Cardiac muscle cell (in vitro differentiated cells and primary cell): Measurements from ENCODE around the gene SCRT2. TPM values are rescaled to one million over a fixed set of nuclear protein-coding genes. Genes with fewer than 3 reads are reported as not detected.

Experiments used
- DNase-seq, 2 donors: peaks; one replicate each; pipeline versions ENCODE4 v3.0.0 to v3.0.0-alpha.2; 2010 to 2017; ENCODE audit warnings: low read depth in 1 of 2, low spot score in 1 of 2
- H3K27ac ChIP-seq: fragments of 200-600 bp; sonication (generic); 2 replicates; pipeline ENCODE4 v1.5.1; 2016
- H3K27me3 ChIP-seq: fragments of 200-600 bp; sonication (generic); 2 replicates; pipeline ENCODE4 v1.6.0; 2016; ENCODE audit warnings: control low read depth
- H3K36me3 ChIP-seq: fragments of 200-600 bp; sonication (generic); 2 replicates; pipeline ENCODE4 v1.5.1; 2016; ENCODE audit warnings: control low read depth
- H3K4me1 ChIP-seq: fragments of 200-600 bp; sonication (generic); 2 replicates; pipeline ENCODE4 v1.8.1; 2017; ENCODE audit warnings: low read depth, mild to moderate bottlenecking, mixed run types
- H3K4me3 ChIP-seq: fragments of 200-600 bp; sonication (generic); 2 replicates; pipeline ENCODE4 v1.5.1; 2016; ENCODE audit warnings: mild to moderate bottlenecking
- H3K9me3 ChIP-seq: fragments of 200-600 bp; sonication (generic); 2 replicates; pipeline ENCODE4 v1.5.1; 2017; ENCODE audit warnings: low read depth, mild to moderate bottlenecking, control low read depth
- CTCF ChIP-seq: IDR thresholded peaks from 2 replicates; pipeline ENCODE4 v1.5.1; 2012; ENCODE audit warnings: low read depth, mild to moderate bottlenecking, low read length
- polyA plus RNA-seq: library from polyadenylated mRNA; unstranded; fragments of >200 nt; fragmentation: Nextera tagmentation; extraction: Ambion mirVana; gene quantifications from 2 replicates; pipeline ENCODE4 v1.2.1, GENCODE V29; 2016
- total RNA-seq: library from RNA; depleted of rRNA; stranded (reverse); fragments of >200 nt; gene quantifications from 2 replicates; pipeline ENCODE4 v1.2.3, GENCODE V29; 2016

The SCRT2 gene
- total and polyA plus RNA-seq, 2 experiments from 2014 or later: not detected

- Histone ChIP-seq H3K9me3 (no peaks in the 10 kb centered on the region), H3K4me1 (peaks cover 22% of the 10 kb centered on the region), H3K27ac (no peak overlapping the region), H3K4me3 (no peak overlapping the region), H3K27me3 (peaks cover 4% of the 10 kb centered on the region), H3K36me3 (no peaks in the 10 kb centered on the region)
- no peak for TF ChIP-seq CTCF
- DNase-seq: no peak
These were observed 8.7 kb downstream of the SCRT2 start for GRCh38 chr20:666877-667276.

GRCh38 chr20:665276-665675, 10.3 kb downstream of the SCRT2 start:
- DNase-seq: no peak
- Histone ChIP-seq H3K4me3 (no peak overlapping the region), H3K36me3 (no peaks in the 10 kb centered on the region), H3K4me1 (peaks cover 29% of the 10 kb centered on the region), H3K9me3 (no peaks in the 10 kb centered on the region), H3K27me3 (peaks cover 4% of the 10 kb centered on the region), H3K27ac (no peak overlapping the region)
- TF ChIP-seq CTCF: no peak

- Histone ChIP-seq H3K4me1 (peaks cover 25% of the 10 kb centered on the region), H3K27me3 (peaks cover 4% of the 10 kb centered on the region), H3K4me3 (no peak overlapping the region), H3K36me3 (no peaks in the 10 kb centered on the region), H3K27ac (no peak overlapping the region), H3K9me3 (no peaks in the 10 kb centered on the region)
- DNase-seq: no peak
- no peak for TF ChIP-seq CTCF
These were observed 11.0 kb downstream of the SCRT2 start for GRCh38 chr20:664576-664975.

GRCh38 chr20:664151-664550, 11.5 kb downstream of the SCRT2 start:
- TF ChIP-seq CTCF: no peak
- no peak overlapping the region for H3K27ac ChIP-seq
- H3K4me1 ChIP-seq: peaks cover 21% of the 10 kb centered on the region
- no peaks in the 10 kb centered on the region for H3K36me3 ChIP-seq
- peaks cover 4% of the 10 kb centered on the region for H3K27me3 ChIP-seq
- no peak overlapping the region for H3K4me3 ChIP-seq
- no peaks in the 10 kb centered on the region for H3K9me3 ChIP-seq
- no peak for DNase-seq

- no peak for TF ChIP-seq CTCF
- Histone ChIP-seq H3K27me3 (peaks cover 4% of the 10 kb centered on the region), H3K27ac (no peak overlapping the region), H3K9me3 (no peaks in the 10 kb centered on the region), H3K4me1 (peaks cover 19% of the 10 kb centered on the region), H3K4me3 (no peak overlapping the region), H3K36me3 (no peaks in the 10 kb centered on the region)
- DNase-seq: peak in 1 of 2 donors; percentile 37
These were observed 12.1 kb downstream of the SCRT2 start for GRCh38 chr20:663315-664090.
